Thyroid gland (tissue), 4 donors: ENCODE results near the gene DCAF12.

Source experiments
- POLR2A ChIP-seq, 2 donors: fragments of 450-650 bp; IDR thresholded peaks; one replicate each; pipeline ENCODE4 v1.6.1; 2017; ENCODE audit warnings: antibody characterized with exemption in 2 of 2, mild to moderate bottlenecking in 2 of 2, moderate library complexity in 1 of 2
- TF ChIP-seq, protein P1 (sequence below), 6 experiments: fragments of 200-600 bp in 3 of 6; fragments of 450-650 bp in 3 of 6; sonication (generic) in 3 of 6; IDR thresholded peaks; one replicate each; pipeline ENCODE4 v1.5.1; 2016 to 2019; ENCODE audit warnings: antibody characterized with exemption in 6 of 6, mild to moderate bottlenecking in 2 of 6, inconsistent platforms in 1 of 6, moderate library complexity in 1 of 6

DNA sequence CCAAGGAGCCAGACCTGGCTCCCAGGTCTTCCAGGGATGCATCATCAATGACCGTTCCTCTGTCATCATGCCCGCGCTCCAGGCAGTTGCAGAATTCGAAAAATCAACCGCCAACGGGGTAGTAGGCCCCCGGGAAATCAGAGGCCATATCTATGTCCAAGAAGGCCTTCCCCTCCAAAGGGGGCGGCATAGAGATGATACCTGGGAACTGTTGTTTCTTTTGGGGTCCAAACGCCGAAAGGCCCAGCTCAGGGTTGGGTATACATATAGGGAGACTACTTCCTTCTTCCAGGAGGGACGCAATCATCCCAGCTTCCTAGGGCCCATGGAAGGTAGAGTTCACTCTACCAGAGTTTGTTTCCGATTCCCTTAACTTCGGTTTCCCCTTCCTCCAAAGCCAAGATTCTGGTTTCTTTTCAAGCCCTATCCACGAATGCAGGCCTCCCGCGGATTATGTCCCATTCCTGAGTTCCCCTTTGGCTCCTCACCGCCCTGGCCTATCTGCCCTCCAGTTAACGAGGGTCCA, 754 bp downstream of the DCAF12 start:
- TF ChIP-seq, protein P1, sequence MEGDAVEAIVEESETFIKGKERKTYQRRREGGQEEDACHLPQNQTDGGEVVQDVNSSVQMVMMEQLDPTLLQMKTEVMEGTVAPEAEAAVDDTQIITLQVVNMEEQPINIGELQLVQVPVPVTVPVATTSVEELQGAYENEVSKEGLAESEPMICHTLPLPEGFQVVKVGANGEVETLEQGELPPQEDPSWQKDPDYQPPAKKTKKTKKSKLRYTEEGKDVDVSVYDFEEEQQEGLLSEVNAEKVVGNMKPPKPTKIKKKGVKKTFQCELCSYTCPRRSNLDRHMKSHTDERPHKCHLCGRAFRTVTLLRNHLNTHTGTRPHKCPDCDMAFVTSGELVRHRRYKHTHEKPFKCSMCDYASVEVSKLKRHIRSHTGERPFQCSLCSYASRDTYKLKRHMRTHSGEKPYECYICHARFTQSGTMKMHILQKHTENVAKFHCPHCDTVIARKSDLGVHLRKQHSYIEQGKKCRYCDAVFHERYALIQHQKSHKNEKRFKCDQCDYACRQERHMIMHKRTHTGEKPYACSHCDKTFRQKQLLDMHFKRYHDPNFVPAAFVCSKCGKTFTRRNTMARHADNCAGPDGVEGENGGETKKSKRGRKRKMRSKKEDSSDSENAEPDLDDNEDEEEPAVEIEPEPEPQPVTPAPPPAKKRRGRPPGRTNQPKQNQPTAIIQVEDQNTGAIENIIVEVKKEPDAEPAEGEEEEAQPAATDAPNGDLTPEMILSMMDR (IDR thresholded peaks at IDR 0.05): no peak
- TF ChIP-seq POLR2A (IDR thresholded peaks at IDR 0.05): no peak
